ENCODE results near the gene SEC14L5.
A peak's percentile ranks its signal among the peaks of the same experiment; 100 is the strongest.

SEC14L5 gene

GRCh38 chr16:4936181-4936990 is 21.7 kb upstream of the SEC14L5 start:
- no peaks in the 10 kb centered on the region for H4K20me1 ChIP-seq (ENCODE audit: insufficient read depth, low read length)
- no peak overlapping the region for H3K27ac ChIP-seq (ENCODE audit: low read depth, low read length, poor library complexity, severe bottlenecking)
- no peaks in the 10 kb centered on the region for H3F3A ChIP-seq (ENCODE audit: insufficient read depth, low read length)
- H2AFZ ChIP-seq (ENCODE audit: low read length), result no peak overlapping the region
- no peaks in the 10 kb centered on the region for H3K9me3 ChIP-seq (ENCODE audit: low read length)
- peak overlapping the region; percentile 61 for H3K4me3 ChIP-seq (ENCODE audit: low read depth, low read length, poor library complexity, severe bottlenecking)
- TF ChIP-seq EZH2 (IDR thresholded peaks at IDR 0.05; ENCODE audit: borderline replicate concordance, low read length) (no peak), CTCF (IDR thresholded peaks at IDR 0.05; ENCODE audit: low read length) (peak; percentile 33)
- no peaks in the 10 kb centered on the region for H3K79me2 ChIP-seq (ENCODE audit: insufficient read depth, low read length)
- H3K9ac ChIP-seq (ENCODE audit: low read length), result peak overlapping the region; percentile 50; the same call in 1 of the 2 replicates
- peak overlapping the region; percentile 76 for H3K4me2 ChIP-seq (ENCODE audit: low read length)
- H3K36me3 ChIP-seq (ENCODE audit: insufficient read depth, low read length), result no peaks in the 10 kb centered on the region
- H3K27me3 ChIP-seq (ENCODE audit: insufficient read depth, low read length), result peaks cover 3% of the 10 kb centered on the region
- H3K9me2 ChIP-seq (ENCODE audit: low read depth, low read length), result no peaks in the 10 kb centered on the region
- peaks cover 9% of the 10 kb centered on the region for H3K4me1 ChIP-seq (ENCODE audit: insufficient read depth, low read length, severe bottlenecking)

GRCh38 chr16:4936991-4937781 is 20.9 kb upstream of the SEC14L5 start, which contains the start of gene PPL:
TSS of gene PPL (minus strand) at chr16:4937148. CDS start at chr16:4937045, 103 bp downstream.
- H3K9ac ChIP-seq (ENCODE audit: low read length), result peak within 1 kb of the TSS; percentile 50; the same call in 1 of the 2 replicates
- no peaks in the 10 kb centered on the region for H3K9me2 ChIP-seq (ENCODE audit: low read depth, low read length)

More at GRCh38 chr16:4936991-4937781, 20.9 kb upstream of the SEC14L5 start, which contains the start of gene PPL:
- Histone ChIP-seq H3K36me3 (ENCODE audit: insufficient read depth, low read length) (no peaks in the 10 kb centered on the region), H3K79me2 (ENCODE audit: insufficient read depth, low read length) (no peaks in the 10 kb centered on the region), H3K4me3 (ENCODE audit: low read depth, low read length, poor library complexity, severe bottlenecking) (peak within 1 kb of the TSS; percentile 61), H3K27me3 (ENCODE audit: insufficient read depth, low read length) (peaks cover 3% of the 10 kb centered on the region), H4K20me1 (ENCODE audit: insufficient read depth, low read length) (no peaks in the 10 kb centered on the region), H3K4me2 (ENCODE audit: low read length) (peak within 1 kb of the TSS; percentile 76), H3K9me3 (ENCODE audit: low read length) (no peaks in the 10 kb centered on the region), H2AFZ (ENCODE audit: low read length) (no peak within 1 kb of the TSS), H3K4me1 (ENCODE audit: insufficient read depth, low read length, severe bottlenecking) (peaks cover 9% of the 10 kb centered on the region), H3F3A (ENCODE audit: insufficient read depth, low read length) (no peaks in the 10 kb centered on the region), H3K27ac (ENCODE audit: low read depth, low read length, poor library complexity, severe bottlenecking) (no peak within 1 kb of the TSS)
- TF ChIP-seq CTCF (IDR thresholded peaks at IDR 0.05; ENCODE audit: low read length), result no peak
- TF ChIP-seq EZH2 (IDR thresholded peaks at IDR 0.05; ENCODE audit: borderline replicate concordance, low read length), result no peak
